Bone marrow (tissue), 2 donors: ENCODE data around the gene RELL2.

Source experiments
- DNase-seq, 2 donors: peaks; one replicate each; lab custom pipeline; 2025; lab: John Stamatoyannopoulos, UW

The RELL2 gene

GRCh38 chr5:141649056-141649688, 12.4 kb downstream of the RELL2 start:
- DNase-seq = no peak

DNA sequence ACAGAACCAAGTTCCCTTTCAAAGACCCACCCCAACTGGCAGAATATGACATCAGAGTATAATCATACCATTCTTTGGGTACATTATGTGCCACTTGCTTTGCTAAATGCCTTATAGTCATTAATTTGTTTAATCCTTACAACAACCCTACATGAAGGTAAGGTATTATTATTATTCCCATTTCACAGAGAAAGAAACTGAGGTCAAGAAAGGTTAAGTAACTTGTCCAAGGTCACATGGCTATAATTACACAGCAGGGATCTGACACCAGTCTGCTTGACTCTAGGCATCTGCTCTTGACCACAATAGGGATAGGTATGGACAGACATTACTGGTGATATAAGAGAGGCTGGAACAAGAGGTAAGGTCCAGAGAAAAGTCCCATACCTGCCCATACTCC, 13.2 kb downstream of the RELL2 start:
- no peak for DNase-seq

DNA sequence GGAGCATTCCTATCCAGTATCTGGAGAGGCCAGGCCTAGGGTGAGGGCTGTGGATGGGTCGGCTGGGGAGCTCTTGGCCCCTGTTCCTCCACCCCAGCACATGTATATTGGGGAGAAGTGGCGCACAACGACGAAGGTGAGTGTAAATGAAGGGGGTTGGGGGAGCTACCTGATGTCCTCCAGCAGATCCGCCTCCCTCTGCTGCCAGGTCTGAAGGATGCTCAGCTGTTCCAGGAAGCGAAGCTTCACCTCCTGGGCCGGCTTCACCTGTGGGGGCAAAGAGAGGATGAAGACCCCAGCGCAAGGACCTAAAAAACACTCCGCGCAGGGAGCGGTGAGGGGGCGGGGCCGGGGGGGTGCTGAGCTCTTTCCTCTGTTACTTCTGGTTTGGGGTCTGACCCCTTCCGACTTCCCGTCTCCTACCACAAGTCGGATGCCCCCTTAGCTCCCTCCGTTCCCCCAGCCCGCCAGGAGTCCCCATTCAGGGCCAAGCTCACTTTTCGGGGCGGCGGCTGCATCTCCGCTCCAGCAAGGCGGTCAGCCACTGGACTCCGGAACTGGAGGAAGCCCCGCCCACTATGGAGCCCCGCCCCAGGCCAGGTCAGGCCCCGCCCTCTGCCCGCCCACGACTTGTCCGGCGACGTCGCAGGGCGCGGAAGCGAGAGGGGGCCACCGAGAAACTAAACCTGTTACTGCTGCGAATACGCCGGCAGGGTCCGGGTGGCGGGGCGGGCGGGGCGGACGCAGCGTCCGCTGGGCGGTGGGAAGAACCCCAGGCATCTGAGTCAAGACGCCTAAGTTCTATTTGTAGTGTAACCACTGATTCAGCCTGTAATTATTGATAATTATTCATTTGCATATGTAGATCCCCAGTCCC, 14.3 kb downstream of the RELL2 start, which contains the start of gene FCHSD1:
Gene FCHSD1 (minus strand): TSS at position 568 of the 877 bp plus-strand sequence. CDS start 50 bp downstream, at position 518.
- DNase-seq = peak; percentile 62 to 83

GRCh38 chr5:141651728-141652105, 14.9 kb downstream of the RELL2 start:
- no peak for DNase-seq

- DNase-seq = no peak
Observed at GRCh38 chr5:141654298-141654697, 17.5 kb downstream of the RELL2 start.

GRCh38 chr5:141655020-141655419, 18.2 kb downstream of the RELL2 start:
- DNase-seq = no peak

DNA sequence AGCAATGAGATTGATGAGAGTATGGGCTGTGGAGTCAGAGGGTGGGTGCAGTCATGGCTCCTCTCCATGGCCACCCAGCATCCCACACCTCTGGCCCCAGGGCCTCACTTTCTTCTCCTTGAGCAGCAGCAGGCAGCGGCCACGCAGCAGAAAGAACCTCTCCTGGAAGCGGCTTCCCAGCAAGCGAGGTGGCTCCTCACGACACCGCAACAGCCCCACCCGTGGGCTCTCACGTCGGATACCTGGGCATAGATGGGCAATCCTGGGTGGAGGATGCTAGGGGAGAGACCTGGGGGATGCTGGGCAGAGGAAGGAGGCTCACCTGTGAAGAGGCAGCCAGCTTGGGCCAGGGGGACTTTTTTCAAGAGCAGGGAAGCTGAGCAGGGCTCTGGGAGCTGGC, 19.6 kb downstream of the RELL2 start:
- DNase-seq = no peak

DNA sequence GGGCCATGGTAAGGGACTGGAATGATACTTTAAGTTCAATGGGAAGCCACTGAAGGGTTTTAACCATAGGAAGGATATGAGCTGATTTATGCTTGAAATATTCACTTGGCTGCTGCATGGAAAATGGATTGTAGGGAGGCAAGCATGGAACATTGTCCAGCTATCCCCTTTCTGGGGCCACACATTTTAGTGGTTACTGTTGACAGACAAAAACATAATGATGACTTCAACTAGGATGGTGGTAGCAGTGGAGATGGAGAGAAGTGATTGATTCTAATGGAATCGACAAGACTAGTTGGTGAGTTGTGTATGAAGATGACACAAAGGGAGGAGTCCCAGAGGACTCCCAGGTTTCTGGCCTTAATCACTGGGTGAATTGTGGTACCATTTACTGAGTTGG, 20.6 kb downstream of the RELL2 start:
- DNase-seq = no peak

GRCh38 chr5:141657937-141658545, 21.2 kb downstream of the RELL2 start:
- DNase-seq = no peak

- no peak for DNase-seq
Observed at GRCh38 chr5:141662028-141662427, 25.2 kb downstream of the RELL2 start.

DNA sequence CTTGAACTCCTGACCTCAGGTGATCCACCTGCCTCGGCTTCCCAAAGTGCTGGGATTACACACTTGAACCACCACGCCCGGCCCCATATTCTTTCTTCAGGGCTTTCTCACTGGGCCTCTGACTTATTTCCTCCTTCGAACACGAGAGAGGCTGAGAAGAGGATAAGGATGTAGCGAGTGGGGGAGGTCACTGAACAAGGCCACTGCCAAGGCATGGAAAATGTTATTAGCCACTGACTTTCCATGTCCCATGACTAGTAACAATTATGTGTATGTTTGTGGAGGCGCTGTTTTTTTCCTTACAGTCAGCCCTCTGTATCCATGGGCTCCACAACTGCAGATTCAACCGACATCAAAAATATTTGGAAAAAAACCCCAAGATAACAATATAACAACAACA, 26.7 kb downstream of the RELL2 start:
- DNase-seq = no peak

DNA sequence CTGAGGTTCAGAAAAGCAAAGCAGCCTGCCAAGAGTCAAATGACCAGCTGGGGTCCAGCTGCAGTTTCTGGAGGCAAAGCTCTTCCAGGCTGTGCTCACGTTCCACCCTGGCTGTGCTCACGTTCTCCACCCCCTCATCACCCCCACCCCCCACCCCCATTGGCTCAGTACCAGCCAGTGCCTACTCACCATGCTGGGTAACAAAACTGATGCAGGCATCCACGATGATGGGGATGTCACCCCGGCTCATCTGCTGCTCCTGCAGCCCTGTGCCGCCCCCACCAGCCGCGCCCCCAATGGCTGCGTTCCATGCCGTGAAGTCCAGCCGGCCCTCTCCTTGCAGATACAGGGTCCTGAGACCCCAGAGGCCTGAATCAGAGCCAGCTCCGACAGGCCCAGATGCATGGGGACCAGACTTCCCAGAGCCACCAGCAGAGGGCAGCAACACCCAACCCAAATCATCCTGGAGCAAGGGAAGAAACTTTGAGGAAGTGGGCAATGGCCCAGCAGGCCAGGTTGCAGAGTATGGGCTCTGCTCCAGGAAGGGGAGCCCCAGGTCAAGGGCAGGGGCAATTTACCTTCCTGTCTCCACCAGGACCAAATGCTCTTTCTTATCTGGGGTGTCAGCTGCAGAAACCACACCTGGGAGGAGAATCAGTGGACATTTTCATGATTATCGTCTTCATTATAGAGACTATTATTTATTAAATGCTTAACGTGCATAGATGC, 28.1 kb downstream of the RELL2 start:
- DNase-seq = peak; percentile 58 to 67

DNA sequence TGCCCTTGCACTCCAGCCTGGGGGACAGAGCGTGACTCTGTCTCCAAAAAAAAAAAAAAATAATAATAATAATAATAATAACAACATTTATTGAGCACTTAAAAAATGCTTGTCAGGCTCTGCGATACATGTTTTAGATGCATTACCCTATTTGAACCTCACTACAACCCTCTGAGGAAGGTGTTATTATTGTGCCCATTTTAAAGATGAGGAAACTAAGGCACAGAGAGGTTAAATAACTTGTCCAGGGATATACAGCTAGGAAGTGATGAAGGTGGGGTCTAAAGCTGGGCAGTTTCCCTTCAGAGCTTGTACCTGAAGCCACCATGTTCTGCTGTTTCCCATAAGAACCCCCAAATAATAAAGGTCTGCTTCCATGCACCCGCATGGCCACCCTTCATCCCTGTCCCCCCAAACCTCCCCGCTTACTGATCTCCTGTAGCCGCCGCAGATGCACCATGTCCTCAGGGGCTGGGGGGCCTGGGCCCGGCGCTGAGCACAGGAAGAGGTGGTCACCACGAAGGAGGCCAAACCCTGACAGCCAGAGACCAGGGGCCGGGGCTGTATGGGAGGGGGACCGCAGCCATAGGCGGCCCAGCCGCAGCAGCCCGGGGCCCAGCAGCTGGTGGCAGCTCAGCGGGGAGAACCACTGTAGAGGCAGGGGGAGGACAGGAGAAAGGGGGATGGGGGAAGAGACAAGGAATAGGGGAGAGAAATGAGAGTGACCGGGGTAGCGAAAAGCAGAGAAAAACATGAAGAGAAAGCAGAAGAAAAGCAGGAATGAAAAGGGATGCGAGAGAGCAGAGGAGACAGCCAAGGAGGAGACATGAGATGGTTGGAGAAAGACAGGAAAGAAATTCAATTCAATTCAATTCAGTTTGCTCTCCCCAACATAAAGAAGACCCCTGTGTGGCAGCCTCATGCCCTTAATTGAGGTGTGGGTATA, 29.5 kb downstream of the RELL2 start:
- no peak for DNase-seq

DNA sequence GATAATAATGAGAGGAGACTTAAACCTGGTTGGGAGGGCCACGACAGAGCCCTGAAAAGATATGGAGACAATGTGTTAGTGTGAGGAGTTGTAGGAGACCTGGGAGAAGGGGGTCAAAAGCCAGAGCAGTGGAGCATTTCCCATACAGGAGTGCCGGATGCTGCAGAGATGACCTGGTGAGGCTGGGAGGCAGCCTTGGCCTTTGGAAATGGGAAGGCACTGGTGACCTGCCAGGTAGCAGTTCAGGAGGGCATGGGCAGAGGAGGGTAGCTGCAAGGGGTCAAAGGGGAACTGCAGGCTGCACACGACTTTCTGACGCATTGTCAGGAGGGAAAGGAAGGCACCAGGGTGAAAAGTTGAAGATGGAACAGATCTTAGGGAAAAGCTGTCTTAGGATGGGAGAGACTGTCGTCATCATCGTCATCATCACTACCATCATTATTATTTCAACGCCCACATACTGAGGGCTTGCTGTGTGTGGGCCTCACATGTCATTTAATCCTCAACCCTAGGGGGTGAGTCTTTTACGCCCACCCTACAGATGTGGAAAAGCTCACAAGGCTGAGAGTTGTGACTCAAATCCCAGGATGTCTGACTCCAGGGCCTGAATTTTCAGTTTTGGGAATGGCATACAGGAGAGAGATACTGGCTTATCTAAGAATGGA, 31.9 kb downstream of the RELL2 start:
- DNase-seq = no peak

DNA sequence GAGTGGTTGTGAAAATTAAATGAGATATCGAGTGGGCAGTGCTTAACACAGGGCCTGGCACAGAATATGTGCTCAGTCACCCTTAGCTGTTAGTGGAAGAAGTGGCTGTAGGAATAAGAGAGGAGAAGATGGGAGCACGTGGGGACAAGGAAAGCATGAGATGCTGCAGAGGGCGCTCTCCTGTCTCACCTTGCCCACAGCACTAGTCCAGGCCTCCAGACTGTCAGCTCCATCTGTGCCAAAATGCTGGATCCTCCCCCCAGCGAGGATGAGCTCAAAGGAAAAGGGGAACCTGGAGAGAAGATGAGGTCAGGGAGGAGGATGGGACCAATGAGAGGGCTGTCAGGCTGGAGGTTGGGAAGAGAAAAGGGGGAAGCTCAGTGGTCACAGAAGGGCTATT, 32.7 kb downstream of the RELL2 start:
- no peak for DNase-seq

GRCh38 chr5:141672071-141672840, 35.5 kb downstream of the RELL2 start:
- no peak for DNase-seq

- DNase-seq = no peak
Observed at GRCh38 chr5:141672841-141673813, 36.3 kb downstream of the RELL2 start.

GRCh38 chr5:141674747-141675146, 38.0 kb downstream of the RELL2 start:
- DNase-seq = no peak

GRCh38 chr5:141675672-141676071, 38.9 kb downstream of the RELL2 start:
- DNase-seq = no peak
